K562 (cell line): ENCODE results near the gene C16orf89. TPM values are rescaled to one million over a fixed set of nuclear protein-coding genes. Genes with fewer than 3 reads are reported as not detected.

Experiments used
- ATAC-seq: fragments of 200-7000 bp; cut with Tn5 transposase; 3 replicates; pipeline ENCODE4 v1.9.1; 2020; ENCODE audit warnings: moderate library complexity
- BruUV-seq: library from RNA; stranded (reverse); fragments of 400-500 nt; replicated peaks from 2 replicates; lab custom pipeline; 2021; lab: Mats Ljungman, UMichigan
- CTCF ChIA-PET: fragments of 300-600 bp; formaldehyde crosslinking; extraction: SDS; loops from one replicate; lab custom pipeline; 2021; ENCODE audit warnings: low intra/inter-chr PET ratio; lab: Yijun Ruan, JAX
- POLR2A ChIA-PET: fragments of 300-600, 350-650 bp; sonication (Branson Sonifier 250); formaldehyde crosslinking; extraction: SDS; loops from one replicate; lab custom pipeline; 2021; ENCODE audit warnings: antibody characterized with exemption, inconsistent platforms; lab: Yijun Ruan, JAX
- DNase-seq, 4 experiments: peaks; one replicate each; pipeline versions ENCODE4 v3.0.0 to v3.0.0-alpha.2; 2011 to 2018; ENCODE audit warnings: low spot score in 3 of 4, mixed read lengths in 3 of 4; ENCODE audit errors: extremely low read depth in 1 of 4
- FAIRE-seq: peaks from 2 replicates; lab custom pipeline; 2011; peaks lifted over from hg19 to GRCh38; lab: Jason Lieb, UNC
- H2AFZ ChIP-seq: 2 replicates; pipeline ENCODE4 v1.6.0; 2011; ENCODE audit warnings: low read depth, low read length, control low read depth, inconsistent platforms
- H3K27ac ChIP-seq: fragments of 200-600 bp; 3 replicates; pipeline ENCODE4 v1.8.0; 2011; ENCODE audit warnings: low read depth, mild to moderate bottlenecking, control low read depth, inconsistent platforms, low read length, moderate library complexity, mixed read lengths; ENCODE audit errors: extremely low read depth
- H3K27me3 ChIP-seq, 2 experiments: fragments of 300-600 bp in 1 of 2; 2 replicates in 1 of 2; 3 replicates in 1 of 2; pipeline versions ENCODE4 v1.6.0 to v1.8.0; 2011; ENCODE audit warnings: inconsistent platforms in 2 of 2, low read length in 2 of 2, mild to moderate bottlenecking in 1 of 2, mixed read lengths in 1 of 2, moderate library complexity in 1 of 2; ENCODE audit not compliant: control insufficient read depth in 2 of 2, insufficient read depth in 2 of 2
- H3K36me3 ChIP-seq: fragments of 300-600 bp; 3 replicates; pipeline ENCODE4 v1.8.0; 2011; ENCODE audit warnings: mild to moderate bottlenecking, low read length, inconsistent platforms; ENCODE audit not compliant: control insufficient read depth, insufficient read depth
- H3K4me1 ChIP-seq, 2 experiments: fragments of 200-600 bp in 1 of 2; replicated peaks in 1 of 2; 2 replicates in 1 of 2; 3 replicates in 1 of 2; pipeline versions ENCODE4 v1.5.1 to v1.8.0; 2011; ENCODE audit warnings: inconsistent platforms in 2 of 2, low read length in 2 of 2, mild to moderate bottlenecking in 1 of 2, mixed read lengths in 1 of 2, moderate library complexity in 1 of 2; ENCODE audit not compliant: control insufficient read depth in 2 of 2, insufficient read depth in 2 of 2
- H3K4me2 ChIP-seq: 2 replicates; pipeline ENCODE4 v1.6.1; 2011; ENCODE audit warnings: low read length, control low read depth, inconsistent platforms, mixed read lengths; ENCODE audit not compliant: insufficient read depth
- H3K4me3 ChIP-seq: fragments of 200-600 bp; sonication (generic), shearing (Covaris generic); 2 replicates; pipeline ENCODE4 v1.5.1; 2016; ENCODE audit warnings: control low read depth, inconsistent platforms
- H3K79me2 ChIP-seq: fragments of 200-600 bp; 3 replicates; pipeline ENCODE4 v1.8.0; 2011; ENCODE audit warnings: low read length, inconsistent platforms; ENCODE audit not compliant: control insufficient read depth, insufficient read depth
- H3K9ac ChIP-seq, 2 experiments: 2 replicates each; pipeline versions ENCODE4 v1.6.0 to v1.6.1; 2011; ENCODE audit warnings: low read depth in 2 of 2, low read length in 2 of 2, control low read depth in 1 of 2, inconsistent platforms in 1 of 2, mild to moderate bottlenecking in 1 of 2, mixed read lengths in 1 of 2; ENCODE audit not compliant: insufficient read depth in 1 of 2
- H3K9me1 ChIP-seq: one replicate; pipeline ENCODE4 v1.6.0; 2011; ENCODE audit warnings: inconsistent platforms, mild to moderate bottlenecking, low read length, moderate library complexity; ENCODE audit not compliant: control insufficient read depth, insufficient read depth
- H3K9me3 ChIP-seq: replicated peaks from 2 replicates; pipeline ENCODE4 v1.5.1; 2011; ENCODE audit warnings: low read depth, low read length, inconsistent platforms; ENCODE audit not compliant: control insufficient read depth, insufficient read depth
- H4K20me1 ChIP-seq: replicated peaks from 2 replicates; pipeline ENCODE4 v1.6.1; 2011; ENCODE audit warnings: low read length, inconsistent platforms, mixed read lengths; ENCODE audit not compliant: control insufficient read depth, insufficient read depth
- CEBPB ChIP-seq: fragments of 450-650 bp; IDR thresholded peaks from 2 replicates; pipeline ENCODE4 v1.6.1; 2016; ENCODE audit warnings: missing genetic modification characterization, missing compliant biosample characterization
- DPF2 ChIP-seq: fragments of 450-650 bp; IDR thresholded peaks from 2 replicates; pipeline ENCODE4 v1.6.1; 2016
- FOSL1 ChIP-seq: fragments of 200-800 bp; sonication (Bioruptor generic); conservative IDR thresholded peaks from 2 replicates; pipeline ENCODE4 v1.6.1; 2016; ENCODE audit warnings: missing genetic modification characterization, missing compliant biosample characterization
- MAFG ChIP-seq: fragments of 450-650 bp; conservative IDR thresholded peaks from 2 replicates; pipeline ENCODE4 v1.6.1; 2016; ENCODE audit warnings: missing genetic modification characterization, missing compliant biosample characterization
- MIER1 ChIP-seq: fragments of 450-650 bp; IDR thresholded peaks from 2 replicates; pipeline ENCODE4 v1.6.1; 2016; ENCODE audit warnings: antibody characterized with exemption, mild to moderate bottlenecking, low read depth
- NFYB ChIP-seq: IDR thresholded peaks from 2 replicates; pipeline ENCODE4 v1.6.1; 2011; ENCODE audit warnings: mild to moderate bottlenecking, moderate library complexity; ENCODE audit not compliant: insufficient read length; ENCODE audit errors: extremely low read depth
- PML ChIP-seq: IDR thresholded peaks from 2 replicates; pipeline ENCODE4 v1.6.1; 2012; ENCODE audit warnings: low read length, inconsistent platforms
- RFX7 ChIP-seq: fragments of 250-450 bp; sonication (Bioruptor Pico); IDR thresholded peaks from 2 replicates; pipeline ENCODE4 v1.5.1; 2021; ENCODE audit warnings: mild to moderate bottlenecking
- SREBF1 ChIP-seq: fragments of 150-350 bp; IDR thresholded peaks from 2 replicates; pipeline ENCODE4 v1.6.1; 2014; ENCODE audit warnings: antibody characterized with exemption, low read depth, low read length, borderline replicate concordance
- SRSF1 ChIP-seq: fragments of 200-400 bp; formaldehyde crosslinking; IDR thresholded peaks from 2 replicates; pipeline ENCODE4 v1.6.1; 2017; ENCODE audit warnings: mild to moderate bottlenecking, low read depth, low read length, moderate library complexity
- TCF3 ChIP-seq: sonication (generic); formaldehyde crosslinking; IDR thresholded peaks from 2 replicates; pipeline ENCODE4 v1.4.0; 2020; ENCODE audit warnings: mild to moderate bottlenecking, missing genetic modification reagents
- THRAP3 ChIP-seq: fragments of 450-650 bp; IDR thresholded peaks from 2 replicates; pipeline ENCODE4 v1.6.1; 2016; ENCODE audit warnings: mild to moderate bottlenecking, inconsistent platforms, borderline replicate concordance
- ZNF347 ChIP-seq: fragments of 450-650 bp; formaldehyde crosslinking; IDR thresholded peaks from 2 replicates; pipeline ENCODE4 v1.4.0; 2020; ENCODE audit warnings: low read depth, mild to moderate bottlenecking, moderate library complexity
- WGBS: fragments of 100-300 bp; shearing (Covaris generic); methylation state at CpG from one replicate; pipeline ENCODE4 v1.1.6; 2016; ENCODE audit warnings: low coverage, mixed read lengths; ENCODE audit not compliant: insufficient coverage; ENCODE audit errors: missing lambda C conversion rate; 5-methylcytosine and 5-hydroxymethylcytosine counted together
- in situ Hi-C: fragments of 300-500 bp; cut with MboI; formaldehyde crosslinking; loops from 4 replicates; pipeline ENCODE4 v1.15.0; 2018; ENCODE audit warnings: inconsistent platforms, mixed read lengths
- intact Hi-C: fragments of 100-400 bp; cut with micrococcal nuclease; formaldehyde crosslinking; loops from 2 replicates; pipeline ENCODE4 v1.14.2; 2022
- polyA plus RNA-seq, 8 experiments: library from polyadenylated mRNA; depleted of rRNA in 4 of 8; stranded (reverse) in 5 of 8; unstranded in 3 of 8; fragments of >200 nt; fragmentation: Nextera tagmentation in 2 of 8; fragmentation: Illumina TruSeq in 1 of 8; extraction: Ambion mirVana in 2 of 8; extraction: Trizol in 1 of 8; gene quantifications; 2 replicates each; pipeline versions ENCODE4 v1.2.1 to v1.2.3, GENCODE V29; 2011 to 2014; ENCODE audit warnings: inconsistent platforms in 1 of 8, missing spikeins in 1 of 8
- total RNA-seq, 7 experiments: library from RNA; depleted of rRNA in 6 of 7; stranded (reverse); fragments of >200 nt in 6 of 7; fragmentation: Illumina TruSeq in 2 of 7; extraction: Trizol in 2 of 7; gene quantifications; 2 replicates each; pipeline versions ENCODE4 v1.2.1 to v1.2.3, GENCODE V29; 2011 to 2021; ENCODE audit warnings: low replicate concordance in 1 of 7
- TF ChIP-seq, protein P1 (sequence below): fragments of 250-450 bp; sonication (Bioruptor Pico); IDR thresholded peaks from 2 replicates; pipeline ENCODE4 v1.8.0; 2021; ENCODE audit warnings: borderline replicate concordance, mild to moderate bottlenecking, moderate library complexity; ENCODE audit not compliant: poor library complexity, severe bottlenecking
- TF ChIP-seq, protein P2 (sequence below): fragments of 250-450 bp; sonication (Bioruptor Pico); IDR thresholded peaks from 2 replicates; pipeline ENCODE4 v1.9.0; 2021; ENCODE audit warnings: mild to moderate bottlenecking

Gene C16orf89
- total and polyA plus RNA-seq, 9 of the 15 experiments (the other 6 are each of a cell fraction or from before 2014, with no cell fraction given) = not detected

DNA sequence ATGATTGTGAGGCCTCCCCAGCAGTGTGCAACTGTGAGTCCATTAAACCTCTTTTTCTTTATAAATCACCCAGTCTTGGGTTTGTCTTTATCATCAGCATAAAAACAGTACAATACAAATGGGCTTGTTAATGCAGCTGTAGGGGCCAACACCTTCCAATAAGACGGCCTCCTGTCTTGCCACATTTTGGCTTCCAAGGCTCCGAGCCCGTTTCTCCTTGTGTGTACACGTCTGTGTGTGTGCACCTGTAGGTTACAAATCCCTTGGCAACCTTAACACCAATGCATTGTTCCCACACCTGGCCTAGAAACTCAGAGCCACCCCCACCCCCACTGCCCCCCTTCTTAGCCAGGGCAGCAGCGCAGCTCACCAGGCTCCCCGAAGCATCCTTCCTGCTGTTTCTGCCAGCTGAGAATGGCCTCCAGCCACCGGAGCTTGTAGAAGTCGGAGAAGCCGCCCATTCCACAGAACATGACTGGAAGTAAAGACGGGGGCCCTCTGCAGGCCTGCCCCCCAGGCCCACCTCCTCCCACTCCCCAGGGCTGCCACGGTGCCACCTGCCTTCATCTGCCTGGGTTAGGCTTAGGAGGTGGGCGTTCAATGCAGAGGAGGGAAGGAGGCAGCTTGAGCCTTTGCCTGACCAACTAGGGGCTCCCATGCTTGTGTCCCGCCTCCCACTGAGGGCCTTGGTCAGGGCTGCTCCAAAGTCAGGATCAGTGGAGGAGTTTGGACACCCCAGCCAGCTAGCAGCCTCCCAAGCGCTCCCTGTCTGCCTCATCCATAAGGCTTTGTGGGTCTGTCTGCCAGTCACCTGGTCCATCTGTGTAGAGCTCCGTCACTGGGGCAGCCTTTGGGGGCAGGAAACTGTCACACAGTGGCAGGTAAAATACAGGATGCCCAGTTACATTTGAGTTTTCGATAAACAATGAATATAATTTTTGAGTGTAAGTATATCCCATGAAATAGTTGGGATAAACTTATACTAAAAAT, 10.6 kb downstream of the C16orf89 start:
- ChIA-PET POLR2A (interaction anchor here (0.6 to 0.9 kb wide), 3 partner anchors 11 to 13 kb away, joined by 3 to 4 read pairs (median 4); no protein-coding TSS in a partner anchor), CTCF (no interaction called here)
- peaks cover 12 to 47% of the 10 kb centered on the region in 2 experiments for H3K27me3 ChIP-seq
- H2AFZ ChIP-seq = no peak overlapping the region
- no peaks in the 10 kb centered on the region for H3K36me3 ChIP-seq
- H3K27ac ChIP-seq = no peak overlapping the region
- TF ChIP-seq, protein P1, sequence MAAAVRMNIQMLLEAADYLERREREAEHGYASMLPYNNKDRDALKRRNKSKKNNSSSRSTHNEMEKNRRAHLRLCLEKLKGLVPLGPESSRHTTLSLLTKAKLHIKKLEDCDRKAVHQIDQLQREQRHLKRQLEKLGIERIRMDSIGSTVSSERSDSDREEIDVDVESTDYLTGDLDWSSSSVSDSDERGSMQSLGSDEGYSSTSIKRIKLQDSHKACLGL = no peak
- no peak for TF ChIP-seq MAFG (tag)
- TF ChIP-seq FOSL1 (tag) = no peak
- no peak for TF ChIP-seq PML
- no peak for TF ChIP-seq DPF2
- TF ChIP-seq TCF3 (CRISPR knock-in tag) = no peak
- TF ChIP-seq, protein P2, sequence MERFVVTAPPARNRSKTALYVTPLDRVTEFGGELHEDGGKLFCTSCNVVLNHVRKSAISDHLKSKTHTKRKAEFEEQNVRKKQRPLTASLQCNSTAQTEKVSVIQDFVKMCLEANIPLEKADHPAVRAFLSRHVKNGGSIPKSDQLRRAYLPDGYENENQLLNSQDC (CRISPR knock-in tag) = no peak
- no peak for TF ChIP-seq MIER1
- no peak for TF ChIP-seq THRAP3
- TF ChIP-seq NFYB = no peak
- no peak for TF ChIP-seq RFX7 (CRISPR knock-in tag)
- no peak for TF ChIP-seq SRSF1
- no peak for TF ChIP-seq ZNF347
- TF ChIP-seq CEBPB (tag) = no peak
- TF ChIP-seq SREBF1 = no peak
- no peaks in the 10 kb centered on the region for H3K9me1 ChIP-seq
- H3K4me2 ChIP-seq = no peak overlapping the region
- H3K4me1 ChIP-seq = no peaks in the 10 kb centered on the region
- intact Hi-C loops (no loop called here), in situ Hi-C loops (no loop called here)
- no TSS peak for BruUV-seq
- H3K4me3 ChIP-seq = no peak overlapping the region
- DNase-seq (peak in 1 of 4 experiments; percentile 5), ATAC-seq (no peak), FAIRE-seq (no peak)
- no peak overlapping the region for H3K9ac ChIP-seq
- H3K79me2 ChIP-seq = no peaks in the 10 kb centered on the region
- WGBS = 8% methylated on average over 16 of the region's 16 CpGs
- H3K9me3 ChIP-seq = no peaks in the 10 kb centered on the region
- H4K20me1 ChIP-seq = no peaks in the 10 kb centered on the region
